ENCODE measurements around the gene RUNX2.
"Not testable (repeated sequence)": the region's sequence is repeated elsewhere in the genome, so short reads cannot be mapped to it uniquely, and the experiment has no call there.

- TF ChIP-seq, protein P1, sequence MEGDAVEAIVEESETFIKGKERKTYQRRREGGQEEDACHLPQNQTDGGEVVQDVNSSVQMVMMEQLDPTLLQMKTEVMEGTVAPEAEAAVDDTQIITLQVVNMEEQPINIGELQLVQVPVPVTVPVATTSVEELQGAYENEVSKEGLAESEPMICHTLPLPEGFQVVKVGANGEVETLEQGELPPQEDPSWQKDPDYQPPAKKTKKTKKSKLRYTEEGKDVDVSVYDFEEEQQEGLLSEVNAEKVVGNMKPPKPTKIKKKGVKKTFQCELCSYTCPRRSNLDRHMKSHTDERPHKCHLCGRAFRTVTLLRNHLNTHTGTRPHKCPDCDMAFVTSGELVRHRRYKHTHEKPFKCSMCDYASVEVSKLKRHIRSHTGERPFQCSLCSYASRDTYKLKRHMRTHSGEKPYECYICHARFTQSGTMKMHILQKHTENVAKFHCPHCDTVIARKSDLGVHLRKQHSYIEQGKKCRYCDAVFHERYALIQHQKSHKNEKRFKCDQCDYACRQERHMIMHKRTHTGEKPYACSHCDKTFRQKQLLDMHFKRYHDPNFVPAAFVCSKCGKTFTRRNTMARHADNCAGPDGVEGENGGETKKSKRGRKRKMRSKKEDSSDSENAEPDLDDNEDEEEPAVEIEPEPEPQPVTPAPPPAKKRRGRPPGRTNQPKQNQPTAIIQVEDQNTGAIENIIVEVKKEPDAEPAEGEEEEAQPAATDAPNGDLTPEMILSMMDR (IDR thresholded peaks at IDR 0.05; ENCODE audit: low read depth, low read length), result not testable (repeated sequence)
- not testable (repeated sequence) for TF ChIP-seq MAX (IDR thresholded peaks at IDR 0.05; ENCODE audit: low read depth, low read length)
Measured at GRCh38 chr6:45286707-45287106, 41.4 kb upstream of the RUNX2 start.

Data from NB4 (cell line).